BLaER1 (cell line): Measurements from ENCODE around the gene KRCC1.
"Not testable (repeated sequence)": the region's sequence is repeated elsewhere in the genome, so short reads cannot be mapped to it uniquely, and the experiment has no call there.

Source experiments
- H3K27ac ChIP-seq: shearing (Covaris generic); formaldehyde crosslinking; 2 replicates; pipeline ENCODE4 v1.8.1; 2022
- H3K27me3 ChIP-seq: shearing (Covaris generic); formaldehyde crosslinking; 2 replicates; pipeline ENCODE4 v1.8.1; 2022
- H3K36me3 ChIP-seq: shearing (Covaris generic); formaldehyde crosslinking; 2 replicates; pipeline ENCODE4 v1.8.1; 2022
- H3K4me1 ChIP-seq: shearing (Covaris generic); formaldehyde crosslinking; 2 replicates; pipeline ENCODE4 v1.8.1; 2022
- H3K4me2 ChIP-seq: shearing (Covaris generic); formaldehyde crosslinking; 2 replicates; pipeline ENCODE4 v1.8.1; 2022
- H3K4me3 ChIP-seq: shearing (Covaris generic); formaldehyde crosslinking; 2 replicates; pipeline ENCODE4 v1.8.1; 2022
- H3K9ac ChIP-seq: shearing (Covaris generic); formaldehyde crosslinking; 2 replicates; pipeline ENCODE4 v1.8.1; 2022
- H3K9me3 ChIP-seq: shearing (Covaris generic); formaldehyde crosslinking; 2 replicates; pipeline ENCODE4 v1.8.1; 2022
- H4K20me1 ChIP-seq: shearing (Covaris generic); formaldehyde crosslinking; 2 replicates; pipeline ENCODE4 v1.8.1; 2022
- Cebpa-rat ChIP-seq: shearing (Covaris generic); IDR thresholded peaks from 2 replicates; pipeline ENCODE4 v1.8.1; 2022

KRCC1 gene

GRCh38 chr2:88027697-88028389 lies 27.7 kb downstream of the KRCC1 start:
- H3K36me3 ChIP-seq = peaks cover 61% of the 10 kb centered on the region
- no peak overlapping the region for H3K9ac ChIP-seq
- no peaks in the 10 kb centered on the region for H4K20me1 ChIP-seq
- H3K9me3 ChIP-seq = no peaks in the 10 kb centered on the region
- TF ChIP-seq Cebpa-rat = no peak
- H3K4me1 ChIP-seq = peaks cover 12% of the 10 kb centered on the region; the same call in 1 of the 2 replicates
- no peak overlapping the region for H3K27ac ChIP-seq
- peak overlapping the region; percentile 8; the same call in 1 of the 2 replicates for H3K4me2 ChIP-seq
- H3K4me3 ChIP-seq = no peak overlapping the region
- H3K27me3 ChIP-seq = no peaks in the 10 kb centered on the region

- peaks cover 4% of the 10 kb centered on the region for H3K9me3 ChIP-seq
- peaks cover 30% of the 10 kb centered on the region for H3K36me3 ChIP-seq
- H3K4me1 ChIP-seq = peaks cover 12% of the 10 kb centered on the region; the same call in 1 of the 2 replicates
- H4K20me1 ChIP-seq = no peaks in the 10 kb centered on the region
- H3K4me2 ChIP-seq = no peak overlapping the region
- H3K27me3 ChIP-seq = no peaks in the 10 kb centered on the region
- H3K4me3 ChIP-seq = no peak overlapping the region
- TF ChIP-seq Cebpa-rat = no peak
- H3K27ac ChIP-seq = no peak overlapping the region
- H3K9ac ChIP-seq = no peak overlapping the region
These were observed 31.1 kb downstream of the KRCC1 start for GRCh38 chr2:88024509-88024908.

- Histone ChIP-seq H3K4me1 (peaks cover 1% of the 10 kb centered on the region; the same call in 1 of the 2 replicates), H3K36me3 (peaks cover 11% of the 10 kb centered on the region; the same call in 1 of the 2 replicates), H3K4me2 (no peak overlapping the region), H3K4me3 (no peak overlapping the region), H3K27ac (no peak overlapping the region), H4K20me1 (no peaks in the 10 kb centered on the region), H3K9ac (no peak overlapping the region), H3K9me3 (peaks cover 19% of the 10 kb centered on the region), H3K27me3 (no peaks in the 10 kb centered on the region)
- TF ChIP-seq Cebpa-rat = no peak
These were observed 33.0 kb downstream of the KRCC1 start for GRCh38 chr2:88022669-88022921.

GRCh38 chr2:88019985-88020384 lies 35.6 kb downstream of the KRCC1 start:
- Histone ChIP-seq H3K9ac (no peak overlapping the region), H3K9me3 (peaks cover 19% of the 10 kb centered on the region), H4K20me1 (no peaks in the 10 kb centered on the region), H3K4me3 (no peak overlapping the region), H3K27me3 (no peaks in the 10 kb centered on the region), H3K4me2 (no peak overlapping the region), H3K4me1 (peaks cover 6% of the 10 kb centered on the region), H3K36me3 (no peaks in the 10 kb centered on the region), H3K27ac (no peak overlapping the region)
- no peak for TF ChIP-seq Cebpa-rat

GRCh38 chr2:88018909-88019308 lies 36.7 kb downstream of the KRCC1 start:
- no peak for TF ChIP-seq Cebpa-rat
- no peak overlapping the region for H3K4me2 ChIP-seq
- H3K9me3 ChIP-seq = peaks cover 19% of the 10 kb centered on the region
- H3K27me3 ChIP-seq = no peaks in the 10 kb centered on the region
- no peak overlapping the region for H3K9ac ChIP-seq
- H3K4me1 ChIP-seq = peaks cover 6% of the 10 kb centered on the region
- H3K36me3 ChIP-seq = no peaks in the 10 kb centered on the region
- H3K4me3 ChIP-seq = no peak overlapping the region
- H3K27ac ChIP-seq = no peak overlapping the region
- H4K20me1 ChIP-seq = no peaks in the 10 kb centered on the region

- not testable (repeated sequence) for H3K27me3 ChIP-seq, H3K4me2 ChIP-seq, H3K4me3 ChIP-seq, H3K4me1 ChIP-seq, H3K36me3 ChIP-seq, H3K9ac ChIP-seq, H3K27ac ChIP-seq, H4K20me1 ChIP-seq
- H3K9me3 ChIP-seq = peaks cover 19% of the 10 kb centered on the region
These were observed 37.3 kb downstream of the KRCC1 start for GRCh38 chr2:88018077-88018805.

GRCh38 chr2:88017780-88018038 lies 37.9 kb downstream of the KRCC1 start:
- not testable (repeated sequence) for H4K20me1 ChIP-seq, H3K27me3 ChIP-seq, H3K4me1 ChIP-seq, H3K27ac ChIP-seq, H3K4me3 ChIP-seq, H3K9ac ChIP-seq, H3K36me3 ChIP-seq
- Histone ChIP-seq H3K4me2 (peak overlapping the region; percentile 84), H3K9me3 (peaks cover 19% of the 10 kb centered on the region)

GRCh38 chr2:88016960-88017779 lies 38.4 kb downstream of the KRCC1 start:
- no peaks in the 10 kb centered on the region for H4K20me1 ChIP-seq
- H3K36me3 ChIP-seq = no peaks in the 10 kb centered on the region
- TF ChIP-seq Cebpa-rat = no peak
- peak overlapping the region; percentile 82 for H3K9ac ChIP-seq
- H3K27ac ChIP-seq = peak overlapping the region; percentile 88
- peaks cover 19% of the 10 kb centered on the region for H3K9me3 ChIP-seq
- H3K4me3 ChIP-seq = peak overlapping the region; percentile 72
- no peaks in the 10 kb centered on the region for H3K27me3 ChIP-seq
- H3K4me2 ChIP-seq = peak overlapping the region; percentile 84
- H3K4me1 ChIP-seq = peaks cover 6% of the 10 kb centered on the region

- TF ChIP-seq Cebpa-rat = no peak
- H4K20me1 ChIP-seq = no peaks in the 10 kb centered on the region
- H3K27ac ChIP-seq = peak within 1 kb of the TSS; percentile 88
- no peaks in the 10 kb centered on the region for H3K27me3 ChIP-seq
- peak within 1 kb of the TSS; percentile 82 for H3K9ac ChIP-seq
- H3K4me1 ChIP-seq = peaks cover 6% of the 10 kb centered on the region
- peak within 1 kb of the TSS; percentile 72 for H3K4me3 ChIP-seq
- H3K4me2 ChIP-seq = peak within 1 kb of the TSS; percentile 84
- no peaks in the 10 kb centered on the region for H3K36me3 ChIP-seq
- H3K9me3 ChIP-seq = peaks cover 19% of the 10 kb centered on the region
These were observed 39.3 kb downstream of the KRCC1 start, which contains the start of gene RNU2-63P for GRCh38 chr2:88016086-88016959. TSS of gene RNU2-63P (minus strand) at chr2:88016547.
